ENCODE data around the gene PAK5.

PAK5 gene

DNA sequence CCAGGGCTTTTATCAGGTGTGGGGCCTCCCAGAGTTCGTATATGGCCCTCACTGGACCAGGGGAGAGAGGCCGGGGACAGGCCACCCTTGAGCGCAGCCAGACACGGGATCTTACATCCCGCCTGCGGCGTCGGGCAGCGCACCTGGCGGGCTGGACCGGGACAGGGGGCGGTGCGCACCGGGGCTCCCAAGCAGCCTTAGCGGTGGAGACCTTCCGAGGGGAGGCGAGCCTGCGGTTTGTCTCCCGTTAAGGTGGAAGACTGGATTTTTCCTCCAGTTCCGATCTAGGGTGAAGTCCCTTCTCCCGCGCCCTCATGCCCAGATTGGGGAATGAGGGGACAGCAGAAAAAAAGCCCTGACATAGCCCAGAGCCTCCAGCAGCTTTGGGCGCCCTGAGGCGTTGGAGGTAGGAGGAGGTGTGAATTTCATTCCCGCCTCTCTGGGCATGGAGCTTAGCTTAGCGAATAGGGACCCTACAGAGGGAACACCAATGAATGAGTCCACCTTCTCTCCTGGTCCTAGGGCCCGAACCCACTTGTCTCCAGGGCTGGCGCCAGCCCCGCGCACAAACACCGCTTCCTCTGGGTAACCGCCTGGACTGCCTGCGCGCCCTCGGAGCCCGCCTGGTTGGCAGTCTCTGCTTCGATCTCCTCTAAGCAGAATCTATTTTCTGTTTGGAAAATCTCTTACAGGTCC is 331.2 kb downstream of the PAK5 start:
- DNase-seq (ENCODE audit: extremely low read depth, low read depth): no peak
- no peak overlapping the region for H3K4me3 ChIP-seq (replicated peaks; ENCODE audit: low read depth, low read length)
- no peak for TF ChIP-seq CTCF (IDR thresholded peaks at IDR 0.05; ENCODE audit: low read depth, low read length, missing control alignments)

- DNase-seq (ENCODE audit: extremely low read depth, low read depth): no peak
- H3K4me3 ChIP-seq (replicated peaks; ENCODE audit: low read depth, low read length): no peak overlapping the region
- no peak for TF ChIP-seq CTCF (IDR thresholded peaks at IDR 0.05; ENCODE audit: low read depth, low read length, missing control alignments)
These were observed 331.9 kb downstream of the PAK5 start for GRCh38 chr20:9506964-9507369.

DNA sequence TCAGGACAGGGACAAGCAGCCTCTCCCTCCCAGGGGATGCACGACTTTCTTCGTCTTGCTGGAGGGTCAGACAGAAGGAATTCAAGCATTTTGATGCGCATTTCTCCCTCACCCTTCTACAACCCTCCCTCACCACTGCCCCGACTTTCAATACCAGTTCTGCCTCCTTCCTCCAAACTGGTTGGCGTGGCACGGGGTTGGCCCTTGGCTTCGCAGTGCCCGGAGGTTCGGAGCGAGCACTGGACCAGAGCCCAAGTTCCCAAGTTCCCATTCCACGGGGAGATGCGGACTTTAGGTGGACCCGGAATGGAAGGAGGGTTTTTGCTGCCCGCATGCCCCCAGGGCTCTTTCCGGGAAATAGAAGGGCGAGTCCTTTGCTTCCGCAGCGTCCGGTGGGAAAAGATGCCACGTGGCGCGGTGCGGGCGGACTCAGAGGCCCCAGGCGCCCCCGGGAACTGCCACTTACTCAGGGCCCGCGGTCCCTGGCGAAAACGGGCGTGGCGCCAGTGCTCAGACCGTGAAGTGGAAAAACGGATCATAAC is 332.5 kb downstream of the PAK5 start:
- no peak for TF ChIP-seq CTCF (IDR thresholded peaks at IDR 0.05; ENCODE audit: low read depth, low read length, missing control alignments)
- H3K4me3 ChIP-seq (replicated peaks; ENCODE audit: low read depth, low read length): no peak overlapping the region
- no peak for DNase-seq (ENCODE audit: extremely low read depth, low read depth)

- TF ChIP-seq CTCF (IDR thresholded peaks at IDR 0.05; ENCODE audit: low read depth, low read length, missing control alignments): peak; percentile 21
- DNase-seq (ENCODE audit: extremely low read depth, low read depth): peak; percentile 24
- no peak overlapping the region for H3K4me3 ChIP-seq (replicated peaks; ENCODE audit: low read depth, low read length)
These were observed 335.2 kb downstream of the PAK5 start for GRCh38 chr20:9503526-9504245.

DNA sequence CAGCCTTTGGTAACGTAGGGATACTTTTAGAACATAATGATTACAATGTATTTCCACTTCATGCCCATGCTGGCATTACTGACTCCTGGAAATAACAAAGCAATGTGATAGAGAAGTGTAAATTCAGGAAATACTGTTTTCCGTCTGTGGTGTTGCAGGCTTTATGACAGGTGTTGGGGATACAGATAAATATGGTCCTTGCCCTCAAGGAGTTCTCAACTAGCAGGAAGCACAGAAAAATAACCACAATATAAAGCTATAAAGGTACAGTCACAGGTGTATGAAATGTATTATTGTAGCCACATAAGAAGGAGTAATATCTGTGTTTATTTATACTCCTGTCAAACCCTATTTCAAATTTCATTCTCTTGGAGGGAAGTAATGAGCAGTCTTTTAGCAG is 337.4 kb downstream of the PAK5 start:
- TF ChIP-seq CTCF (IDR thresholded peaks at IDR 0.05; ENCODE audit: low read depth, low read length, missing control alignments): no peak
- H3K4me3 ChIP-seq (replicated peaks; ENCODE audit: low read depth, low read length): no peak overlapping the region
- DNase-seq (ENCODE audit: extremely low read depth, low read depth): no peak

GRCh38 chr20:9500121-9500520 is 338.8 kb downstream of the PAK5 start:
- no peak overlapping the region for H3K4me3 ChIP-seq (replicated peaks; ENCODE audit: low read depth, low read length)
- TF ChIP-seq CTCF (IDR thresholded peaks at IDR 0.05; ENCODE audit: low read depth, low read length, missing control alignments): no peak
- no peak for DNase-seq (ENCODE audit: extremely low read depth, low read depth)
